MM.1S (cell line): ENCODE results near the gene ENOPH1.

ENCODE experiments used
- DNase-seq: peaks from one replicate; pipeline ENCODE4 v3.0.0-alpha.2; 2015
- H2AFZ ChIP-seq: fragments of 300-600 bp; sonication (generic); 2 replicates; pipeline ENCODE4 v1.6.0; 2016; ENCODE audit warnings: antibody characterized with exemption, low read length
- H3F3A ChIP-seq: fragments of 300-600 bp; sonication (generic); 2 replicates; pipeline ENCODE4 v1.6.1; 2016; ENCODE audit warnings: mild to moderate bottlenecking, antibody characterized with exemption, low read length, moderate library complexity, mixed read lengths; ENCODE audit not compliant: insufficient read depth
- H3K27ac ChIP-seq: fragments of 300-600 bp; sonication (generic); 2 replicates; pipeline ENCODE4 v1.5.1; 2016; ENCODE audit warnings: mild to moderate bottlenecking, low read length
- H3K27me3 ChIP-seq: fragments of 300-600 bp; sonication (generic); replicated peaks from 2 replicates; pipeline ENCODE4 v1.6.0; 2016; ENCODE audit warnings: low read length; ENCODE audit not compliant: insufficient read depth
- H3K36me3 ChIP-seq: fragments of 300-600 bp; sonication (generic); replicated peaks from 2 replicates; pipeline ENCODE4 v1.6.1; 2016; ENCODE audit warnings: mild to moderate bottlenecking, low read length, mixed read lengths; ENCODE audit not compliant: insufficient read depth
- H3K4me1 ChIP-seq: fragments of 300-600 bp; sonication (generic); 2 replicates; pipeline ENCODE4 v1.6.1; 2016; ENCODE audit warnings: low read length, mixed read lengths
- H3K4me2 ChIP-seq: fragments of 300-600 bp; sonication (generic); 2 replicates; pipeline ENCODE4 v1.6.0; 2016; ENCODE audit warnings: low read depth, low read length
- H3K4me3 ChIP-seq: fragments of 300-600 bp; sonication (generic); 2 replicates; pipeline ENCODE4 v1.5.1; 2016; ENCODE audit warnings: low read length, mixed read lengths
- H3K79me2 ChIP-seq: fragments of 300-600 bp; sonication (generic); 2 replicates; pipeline ENCODE4 v1.6.1; 2016; ENCODE audit warnings: mixed run types, low read length, mixed read lengths
- H3K9ac ChIP-seq: fragments of 300-600 bp; sonication (generic); 2 replicates; pipeline ENCODE4 v1.6.1; 2016; ENCODE audit warnings: low read length, mixed read lengths
- H3K9me2 ChIP-seq: fragments of 300-600 bp; sonication (generic); replicated peaks from 2 replicates; pipeline ENCODE4 v1.6.1; 2016; ENCODE audit warnings: mild to moderate bottlenecking, low read length, mixed read lengths; ENCODE audit not compliant: insufficient read depth
- H3K9me3 ChIP-seq: fragments of 300-600 bp; sonication (generic); replicated peaks from 2 replicates; pipeline ENCODE4 v1.6.1; 2016; ENCODE audit warnings: mild to moderate bottlenecking, low read length, mixed read lengths; ENCODE audit not compliant: insufficient read depth
- H4K20me1 ChIP-seq: fragments of 300-600 bp; sonication (generic); 2 replicates; pipeline ENCODE4 v1.6.1; 2016; ENCODE audit warnings: mild to moderate bottlenecking, low read length, moderate library complexity, mixed read lengths; ENCODE audit not compliant: insufficient read depth
- EZH2 ChIP-seq: fragments of 300-600 bp; sonication (generic); optimal IDR thresholded peaks from 2 replicates; pipeline ENCODE3; 2017; ENCODE audit warnings: low read depth, mild to moderate bottlenecking, antibody characterized with exemption, low read length, mixed read lengths
- EZH2phosphoT487 ChIP-seq: fragments of 300-600 bp; sonication (generic); IDR thresholded peaks from 2 replicates; pipeline ENCODE4 v1.6.1; 2018; ENCODE audit warnings: antibody characterized with exemption, low read length
- TF ChIP-seq, protein P1 (sequence below): fragments of 300-600 bp; sonication (generic); IDR thresholded peaks from 2 replicates; pipeline ENCODE4 v1.5.1; 2016; ENCODE audit warnings: antibody characterized with exemption, low read length, mixed read lengths

ENOPH1 gene

GRCh38 chr4:82479562-82479961, 49.2 kb downstream of the ENOPH1 start:
- no peaks in the 10 kb centered on the region for H4K20me1 ChIP-seq
- no peak overlapping the region for H3K27ac ChIP-seq
- H3F3A ChIP-seq: no peaks in the 10 kb centered on the region
- DNase-seq: no peak
- no peaks in the 10 kb centered on the region for H3K36me3 ChIP-seq
- H3K9ac ChIP-seq: no peak overlapping the region
- no peaks in the 10 kb centered on the region for H3K9me3 ChIP-seq
- no peaks in the 10 kb centered on the region for H3K9me2 ChIP-seq
- no peak for TF ChIP-seq EZH2phosphoT487
- TF ChIP-seq, protein P1, sequence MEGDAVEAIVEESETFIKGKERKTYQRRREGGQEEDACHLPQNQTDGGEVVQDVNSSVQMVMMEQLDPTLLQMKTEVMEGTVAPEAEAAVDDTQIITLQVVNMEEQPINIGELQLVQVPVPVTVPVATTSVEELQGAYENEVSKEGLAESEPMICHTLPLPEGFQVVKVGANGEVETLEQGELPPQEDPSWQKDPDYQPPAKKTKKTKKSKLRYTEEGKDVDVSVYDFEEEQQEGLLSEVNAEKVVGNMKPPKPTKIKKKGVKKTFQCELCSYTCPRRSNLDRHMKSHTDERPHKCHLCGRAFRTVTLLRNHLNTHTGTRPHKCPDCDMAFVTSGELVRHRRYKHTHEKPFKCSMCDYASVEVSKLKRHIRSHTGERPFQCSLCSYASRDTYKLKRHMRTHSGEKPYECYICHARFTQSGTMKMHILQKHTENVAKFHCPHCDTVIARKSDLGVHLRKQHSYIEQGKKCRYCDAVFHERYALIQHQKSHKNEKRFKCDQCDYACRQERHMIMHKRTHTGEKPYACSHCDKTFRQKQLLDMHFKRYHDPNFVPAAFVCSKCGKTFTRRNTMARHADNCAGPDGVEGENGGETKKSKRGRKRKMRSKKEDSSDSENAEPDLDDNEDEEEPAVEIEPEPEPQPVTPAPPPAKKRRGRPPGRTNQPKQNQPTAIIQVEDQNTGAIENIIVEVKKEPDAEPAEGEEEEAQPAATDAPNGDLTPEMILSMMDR: no peak
- no peak for TF ChIP-seq EZH2
- no peak overlapping the region for H3K4me3 ChIP-seq
- no peak overlapping the region for H2AFZ ChIP-seq
- H3K4me2 ChIP-seq: no peak overlapping the region
- no peaks in the 10 kb centered on the region for H3K79me2 ChIP-seq
- H3K27me3 ChIP-seq: no peaks in the 10 kb centered on the region
- H3K4me1 ChIP-seq: no peaks in the 10 kb centered on the region

GRCh38 chr4:82480771-82481505, 50.5 kb downstream of the ENOPH1 start:
- H3K36me3 ChIP-seq: no peaks in the 10 kb centered on the region
- TF ChIP-seq EZH2phosphoT487: no peak
- no peak for TF ChIP-seq EZH2
- TF ChIP-seq, protein P1: no peak
- no peaks in the 10 kb centered on the region for H3K27me3 ChIP-seq

DNA sequence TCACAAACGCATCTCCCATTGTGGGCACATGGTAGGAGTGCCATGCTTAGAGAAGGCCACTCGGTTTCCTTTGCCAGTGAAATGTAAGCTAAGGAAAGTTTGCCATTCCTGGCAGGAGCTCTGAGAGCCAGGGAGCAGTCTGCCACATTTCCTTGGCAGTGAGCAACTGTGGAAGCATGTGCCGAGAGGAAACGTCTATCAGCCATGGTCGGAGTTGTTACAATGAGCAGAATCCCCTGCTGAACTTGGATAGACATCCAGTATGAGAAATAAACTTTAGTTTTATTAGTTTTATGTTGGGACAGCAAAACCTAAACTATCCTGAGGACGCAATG, 51.1 kb downstream of the ENOPH1 start:
- H3K9me3 ChIP-seq: no peaks in the 10 kb centered on the region
- H3K4me1 ChIP-seq: no peaks in the 10 kb centered on the region
- no peak overlapping the region for H3K4me2 ChIP-seq
- TF ChIP-seq EZH2 (no peak), EZH2phosphoT487 (no peak)
- TF ChIP-seq, protein P1: no peak
- no peaks in the 10 kb centered on the region for H3K27me3 ChIP-seq
- no peaks in the 10 kb centered on the region for H3K36me3 ChIP-seq
- H3K79me2 ChIP-seq: no peaks in the 10 kb centered on the region
- no peaks in the 10 kb centered on the region for H4K20me1 ChIP-seq
- H3K4me3 ChIP-seq: no peak overlapping the region
- no peak for DNase-seq
- H3F3A ChIP-seq: no peaks in the 10 kb centered on the region
- H3K9ac ChIP-seq: no peak overlapping the region
- H3K9me2 ChIP-seq: no peaks in the 10 kb centered on the region
- H3K27ac ChIP-seq: no peak overlapping the region
- no peak overlapping the region for H2AFZ ChIP-seq

More at GRCh38 chr4:82480771-82481505, 50.5 kb downstream of the ENOPH1 start:
- Histone ChIP-seq H2AFZ (no peak overlapping the region), H4K20me1 (no peaks in the 10 kb centered on the region), H3K9me3 (no peaks in the 10 kb centered on the region), H3F3A (no peaks in the 10 kb centered on the region), H3K4me2 (no peak overlapping the region), H3K4me3 (no peak overlapping the region), H3K9ac (no peak overlapping the region), H3K27ac (no peak overlapping the region), H3K4me1 (no peaks in the 10 kb centered on the region), H3K9me2 (no peaks in the 10 kb centered on the region), H3K79me2 (no peaks in the 10 kb centered on the region)
- no peak for DNase-seq
